ENCODE data around the gene ITGA5.
"Not testable (repeated sequence)": the region's sequence is repeated elsewhere in the genome, so short reads cannot be mapped to it uniquely, and the experiment has no call there.

ITGA5 gene

GRCh38 chr12:54356228-54356627, 62.8 kb downstream of the ITGA5 start:
- no peak overlapping the region for H3K4me3 ChIP-seq (ENCODE audit: low read depth, low read length)

- H3K4me3 ChIP-seq (ENCODE audit: low read depth, low read length): no peak overlapping the region
Observed at GRCh38 chr12:54355104-54355815, 63.8 kb downstream of the ITGA5 start.

GRCh38 chr12:54354271-54354670, 64.8 kb downstream of the ITGA5 start:
- H3K4me3 ChIP-seq (ENCODE audit: low read depth, low read length): not testable (repeated sequence)

- no peak overlapping the region for H3K4me3 ChIP-seq (ENCODE audit: low read depth, low read length)
Observed at GRCh38 chr12:54352891-54353874, 65.9 kb downstream of the ITGA5 start.

GRCh38 chr12:54352022-54352531, 67.0 kb downstream of the ITGA5 start:
- peak overlapping the region; percentile 22 for H3K4me3 ChIP-seq (ENCODE audit: low read depth, low read length)

GRCh38 chr12:54351341-54351740, 67.7 kb downstream of the ITGA5 start:
- no peak overlapping the region for H3K4me3 ChIP-seq (ENCODE audit: low read depth, low read length)

- H3K4me3 ChIP-seq (ENCODE audit: low read depth, low read length): no peak overlapping the region
Observed at GRCh38 chr12:54350743-54351142, 68.3 kb downstream of the ITGA5 start.

- no peak overlapping the region for H3K4me3 ChIP-seq (ENCODE audit: low read depth, low read length)
Observed at GRCh38 chr12:54349679-54350078, 69.4 kb downstream of the ITGA5 start.

GRCh38 chr12:54349036-54349435, 70.0 kb downstream of the ITGA5 start:
- no peak overlapping the region for H3K4me3 ChIP-seq (ENCODE audit: low read depth, low read length)

Measured in iPS-11a (cell line).